ENCODE measurements around the gene ZNRF1. TPM values are rescaled to one million over a fixed set of nuclear protein-coding genes. Genes with fewer than 3 reads are reported as not detected.

ZNRF1 gene
- total and polyA plus RNA-seq, 2 of the 8 experiments (the other 6 are each of a cell fraction or from before 2014, with no cell fraction given), result 33.5 to 52.9 TPM

DNA sequence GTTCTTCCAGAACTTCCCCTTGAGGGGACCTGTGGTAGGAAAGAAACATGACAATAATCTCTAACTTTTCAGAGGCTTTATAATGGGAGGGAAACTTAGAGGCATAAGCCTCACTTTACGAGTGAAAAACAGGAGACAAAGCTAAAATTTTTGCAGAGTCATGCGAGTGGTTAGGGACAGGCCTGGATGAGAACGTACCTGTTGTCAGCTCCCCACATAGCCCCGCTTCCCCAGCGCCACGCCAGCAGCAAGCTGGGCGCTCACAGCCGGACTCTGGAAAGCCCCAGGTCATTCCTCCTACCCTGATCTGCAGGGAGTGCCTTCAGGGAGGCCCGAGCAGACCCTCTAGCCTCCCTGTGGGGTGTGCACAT, 64.1 kb downstream of the ZNRF1 start:
- H2BK15ac ChIP-seq (ENCODE audit: low read length), result no peak overlapping the region
- H3K4me3 ChIP-seq (ENCODE audit: extremely low read depth in 1 of 4, insufficient read depth in 2 of 4, low read depth in 3 of 4, low read length in 4 of 4), result no peak overlapping the region
- H4K91ac ChIP-seq (replicated peaks; ENCODE audit: insufficient read length, low read length), result no peak overlapping the region
- H3K4ac ChIP-seq (replicated peaks; ENCODE audit: insufficient read length, low read depth, low read length), result no peak overlapping the region
- H3K27me3 ChIP-seq (replicated peaks in 1 of 4; ENCODE audit: control insufficient read depth in 3 of 4, extremely low read depth in 1 of 4, insufficient read depth in 3 of 4, low read length in 3 of 4), result no peaks in the 10 kb centered on the region
- H4K20me1 ChIP-seq (replicated peaks in 1 of 2; ENCODE audit: control insufficient read depth in 1 of 2, insufficient read depth in 2 of 2, low read length in 2 of 2), result peaks cover 4 to 17% of the 10 kb centered on the region in 2 experiments
- H2BK12ac ChIP-seq (ENCODE audit: low read depth, low read length), result no peak overlapping the region
- H3K23me2 ChIP-seq (ENCODE audit: low read depth, low read length), result no peaks in the 10 kb centered on the region
- no peak overlapping the region for H3K23ac ChIP-seq (ENCODE audit: insufficient read length)
- WGBS, 2 experiments (ENCODE audit: extremely low coverage in 1 of 2, insufficient coverage in 1 of 2, insufficient read length in 1 of 2, insufficient replicate concordance in 2 of 2, low coverage in 1 of 2, low lambda C conversion rate in 2 of 2, missing lambda C conversion rate in 1 of 2), result 84% methylated on average over 9 of the region's 9 CpGs; no CpG with 5 or more reads in 1 of the 2 experiments
- H3K27ac ChIP-seq (ENCODE audit: low read depth, low read length), result no peak overlapping the region
- peaks cover 8 to 16% (median 8%) of the 10 kb centered on the region in 4 experiments; a peak in 6 of 7 replicates for H3K4me1 ChIP-seq (replicated peaks in 1 of 4; ENCODE audit: control insufficient read depth in 3 of 4, insufficient read depth in 4 of 4, low read length in 3 of 4)
- no peak overlapping the region for H2AK5ac ChIP-seq (ENCODE audit: low read depth, low read length)
- POLR2A ChIA-PET (ENCODE audit: partially characterized antibody), result interaction anchor here (0.5 to 2.0 kb wide), 4 partner anchors 9 to 49 kb away, joined by 3 to 9 read pairs (median 3); no protein-coding TSS in a partner anchor
- no peak overlapping the region for H4K8ac ChIP-seq (ENCODE audit: extremely low read depth, insufficient read depth, low read length)
- H3K9me3 ChIP-seq (ENCODE audit: insufficient read depth in 2 of 2, low read depth in 1 of 2, low read length in 1 of 2), result no peaks in the 10 kb centered on the region
- H4K5ac ChIP-seq (ENCODE audit: insufficient read length, low read depth, low read length), result no peak overlapping the region
- no peak overlapping the region for H2BK5ac ChIP-seq (ENCODE audit: low read depth, low read length)
- H3K18ac ChIP-seq (ENCODE audit: extremely low read depth, low read length), result no peak overlapping the region
- peaks cover 14% of the 10 kb centered on the region for H3K79me1 ChIP-seq (ENCODE audit: low read depth, low read length)
- no peak overlapping the region for H3K4me2 ChIP-seq (ENCODE audit: insufficient read depth in 1 of 2, low read depth in 2 of 2, low read length in 2 of 2)
- H2AFZ ChIP-seq (ENCODE audit: low read length), result no peak overlapping the region
- DNase-seq (ENCODE audit: low read depth in 1 of 2, low spot score in 2 of 2) (no peak), FAIRE-seq (no peak)
- H2BK20ac ChIP-seq (ENCODE audit: low read length), result no peak overlapping the region
- H3K79me2 ChIP-seq (ENCODE audit: control insufficient read depth in 1 of 2, insufficient read depth in 2 of 2, low read length in 2 of 2), result peaks cover 3 to 89% of the 10 kb centered on the region in 2 experiments; a peak in 3 of 4 replicates
- TF ChIP-seq SAP30 (IDR thresholded peaks at IDR 0.05; ENCODE audit: insufficient read depth, insufficient replicate concordance, low read length) (no peak), MAFK (IDR thresholded peaks at IDR 0.05; ENCODE audit: low read depth, low read length) (peak; percentile 59; the same call in 1 of the 2 replicates), BACH1 (IDR thresholded peaks at IDR 0.05; ENCODE audit: low read length) (peak; percentile 65; the same call in 1 of the 2 replicates), CREB1 (IDR thresholded peaks at IDR 0.05) (no peak)
- TF ChIP-seq, protein P1, sequence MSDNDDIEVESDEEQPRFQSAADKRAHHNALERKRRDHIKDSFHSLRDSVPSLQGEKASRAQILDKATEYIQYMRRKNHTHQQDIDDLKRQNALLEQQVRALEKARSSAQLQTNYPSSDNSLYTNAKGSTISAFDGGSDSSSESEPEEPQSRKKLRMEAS (IDR thresholded peaks at IDR 0.05), result no peak
- H3K14ac ChIP-seq (ENCODE audit: insufficient read length), result no peak overlapping the region
- no peaks in the 10 kb centered on the region for H3K36me3 ChIP-seq (ENCODE audit: control insufficient read depth in 2 of 4, insufficient read depth in 4 of 4, low read length in 3 of 4)
- no peak overlapping the region for H3K9ac ChIP-seq (replicated peaks in 1 of 4; ENCODE audit: extremely low read depth in 1 of 4, low read depth in 3 of 4, low read length in 3 of 4)
- no peak overlapping the region for H2BK120ac ChIP-seq (replicated peaks; ENCODE audit: low read depth, low read length)
- CTCF ChIA-PET (ENCODE audit: partially characterized antibody), result interaction anchor here (0.7 to 4.5 kb wide), 24 partner anchors 8 to 198 kb away, joined by 3 to 25 read pairs (median 6); no protein-coding TSS in a partner anchor
- no peak overlapping the region for H3K56ac ChIP-seq (replicated peaks; ENCODE audit: insufficient read length, low read depth, low read length)

All from H1 (cell line).